ENCODE measurements around the gene NBDY.

NBDY gene

GRCh38 chrX:56785442-56785841 is 56.4 kb downstream of the NBDY start:
- DNase-seq (ENCODE audit: low spot score): no peak

DNA sequence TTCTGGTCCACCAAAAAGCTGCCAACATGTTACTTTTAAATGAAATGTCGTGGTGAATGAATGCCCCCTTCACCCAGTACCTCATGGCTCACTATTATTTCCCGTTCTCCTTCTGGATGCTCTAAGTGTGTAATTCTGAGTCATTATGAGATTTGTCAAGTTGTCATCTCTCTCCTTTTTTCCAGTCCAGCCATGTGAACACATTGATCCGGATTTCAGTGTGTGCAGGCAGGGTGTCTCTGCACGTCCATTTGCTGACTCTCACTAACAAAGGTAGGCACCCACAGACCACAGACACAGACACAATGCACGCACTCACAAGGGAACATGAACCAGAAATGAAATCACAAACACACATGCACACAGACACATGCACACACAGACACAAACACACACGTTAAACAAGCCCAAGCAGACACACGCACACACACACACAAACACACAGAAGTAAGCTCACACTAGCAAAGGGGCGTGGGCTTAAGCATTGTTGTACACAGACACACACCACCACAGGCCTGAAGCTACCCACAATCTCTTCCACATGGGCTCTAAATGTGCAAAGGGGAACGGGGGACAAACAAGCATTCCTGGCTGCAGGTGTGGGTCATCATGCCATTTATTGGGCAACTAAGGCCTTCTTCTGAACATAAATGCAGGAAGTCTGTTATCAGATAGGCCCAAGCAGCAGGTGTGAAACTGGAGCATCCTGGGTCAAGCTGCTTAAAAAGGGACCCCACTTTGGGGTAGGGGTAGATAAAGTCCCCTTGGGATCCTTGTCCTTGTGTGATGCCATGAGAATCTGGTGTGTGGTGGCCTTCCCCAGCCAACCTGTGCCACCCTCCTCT is 58.1 kb downstream of the NBDY start:
- no peak for DNase-seq (ENCODE audit: low spot score)

GRCh38 chrX:56787734-56788152 is 58.7 kb downstream of the NBDY start:
- DNase-seq (ENCODE audit: low spot score): no peak

DNA sequence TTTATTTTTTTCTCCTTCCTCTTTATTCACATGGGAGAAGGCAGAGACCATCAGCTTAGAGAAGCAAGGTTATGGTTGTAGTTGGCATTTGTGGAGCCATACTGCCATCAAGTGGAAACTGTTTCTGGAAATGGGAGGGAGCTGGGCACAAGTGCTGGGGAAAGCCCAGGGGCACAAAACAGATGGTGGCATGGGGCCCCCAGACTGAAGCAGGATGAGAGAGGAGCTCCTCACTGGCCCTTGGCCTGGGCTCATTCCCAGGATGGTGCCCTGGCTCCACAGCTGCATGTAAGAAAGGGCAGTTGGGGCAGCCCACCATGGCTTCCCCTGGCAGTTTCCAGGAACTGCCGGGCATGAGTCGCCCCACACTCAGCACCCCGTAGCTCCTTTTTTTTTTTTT is 59.2 kb downstream of the NBDY start:
- no peak for DNase-seq (ENCODE audit: low spot score)

DNA sequence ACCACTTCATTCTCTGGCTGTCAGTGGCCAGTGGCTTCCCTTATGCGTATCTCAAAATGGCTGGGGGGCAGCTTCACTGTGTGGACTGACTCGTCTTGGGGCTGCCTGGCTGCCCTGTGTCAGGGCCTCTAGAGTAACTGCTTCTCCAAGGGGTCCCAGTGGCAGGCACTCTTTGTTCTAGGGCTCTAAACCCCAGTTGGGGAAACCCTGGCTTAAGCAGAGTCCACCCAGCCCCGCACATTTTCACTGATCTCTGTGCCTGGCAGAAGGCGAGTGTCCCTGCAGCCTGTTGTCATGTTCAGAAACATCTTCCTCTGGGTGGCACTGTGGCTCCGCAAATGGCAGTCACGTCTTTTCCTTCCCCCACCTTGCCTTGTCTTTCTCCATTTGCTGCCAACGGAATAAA is 59.7 kb downstream of the NBDY start:
- DNase-seq (ENCODE audit: low spot score): no peak

DNA sequence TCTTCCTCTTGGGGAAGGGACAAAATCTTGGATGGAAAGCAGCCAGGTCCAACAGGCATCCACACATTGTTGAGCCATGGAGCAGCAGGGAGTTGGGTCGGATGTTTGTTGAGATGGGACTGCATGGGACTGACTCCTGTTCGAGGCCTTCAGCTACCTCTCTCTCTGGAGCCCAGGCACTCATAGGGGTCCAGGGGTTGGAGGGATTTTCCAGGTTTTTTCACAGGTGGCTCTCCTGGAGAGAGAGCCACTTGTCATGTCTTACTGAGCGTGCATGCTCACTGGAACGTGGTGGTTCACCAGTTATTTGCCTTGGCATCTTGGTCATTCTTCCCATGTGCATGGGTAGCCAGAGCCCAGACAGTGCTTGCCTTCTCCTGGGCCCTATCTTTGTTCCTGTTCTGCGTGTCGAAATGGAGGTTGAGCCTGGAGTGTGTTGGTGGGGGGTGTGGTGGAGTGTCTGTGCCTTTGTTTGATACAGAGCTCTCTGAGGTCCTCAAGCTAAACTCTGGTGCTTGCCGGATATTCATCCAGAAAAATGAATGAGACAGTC is 60.6 kb downstream of the NBDY start:
- no peak for DNase-seq (ENCODE audit: low spot score)

- no peak for DNase-seq (ENCODE audit: low spot score)
Observed at GRCh38 chrX:56790778-56791177, 61.7 kb downstream of the NBDY start.

GRCh38 chrX:56791456-56791855 is 62.4 kb downstream of the NBDY start:
- no peak for DNase-seq (ENCODE audit: low spot score)

- DNase-seq (ENCODE audit: low spot score): no peak
Observed at GRCh38 chrX:56792270-56793111, 63.4 kb downstream of the NBDY start.

GRCh38 chrX:56793112-56793430 is 64.0 kb downstream of the NBDY start:
- DNase-seq (ENCODE audit: low spot score): peak; percentile 19

- no peak for DNase-seq (ENCODE audit: low spot score)
Observed at GRCh38 chrX:56793521-56794320, 64.7 kb downstream of the NBDY start.

DNA sequence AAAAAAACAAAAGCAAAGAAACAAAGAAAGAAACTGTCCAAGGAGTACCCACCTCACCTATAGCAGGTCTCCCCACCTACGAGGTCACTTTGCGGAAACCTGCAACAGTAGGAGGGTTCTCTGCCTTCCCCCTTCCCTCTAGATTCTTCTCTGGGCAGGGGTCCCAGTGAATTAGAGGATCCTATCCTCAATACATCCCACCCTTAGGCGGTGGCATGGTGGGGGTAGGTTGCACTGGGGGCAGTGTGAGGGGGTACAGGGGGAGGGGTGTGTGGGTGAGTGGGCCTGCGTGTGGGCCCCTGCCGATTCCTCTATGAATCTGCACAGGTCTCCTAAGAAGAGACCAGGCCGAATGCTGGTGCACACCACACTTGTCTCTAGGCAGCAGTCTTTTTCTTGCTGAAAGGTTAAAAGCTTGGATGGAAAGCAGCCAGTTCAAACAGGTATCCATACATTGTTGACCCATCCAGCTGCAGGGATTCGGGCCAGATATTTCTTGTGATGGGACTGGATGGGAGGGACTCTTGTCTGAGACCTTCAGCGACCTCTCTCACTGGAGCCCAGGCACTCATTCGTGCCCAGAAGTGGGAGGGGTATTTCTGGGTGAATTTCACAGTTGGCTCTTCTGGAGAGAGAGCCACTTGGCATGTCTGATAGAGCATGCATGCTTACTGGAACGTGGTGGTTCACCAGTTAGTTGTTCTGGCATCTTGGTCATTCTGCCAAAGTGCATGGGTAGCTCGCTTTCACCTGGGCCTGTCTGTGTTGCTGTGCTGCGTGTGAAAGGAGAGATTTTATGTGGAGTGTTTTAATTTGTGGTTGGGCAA is 65.6 kb downstream of the NBDY start:
- DNase-seq (ENCODE audit: low spot score): no peak

- no peak for DNase-seq (ENCODE audit: low spot score)
Observed at GRCh38 chrX:56795309-56795868, 66.3 kb downstream of the NBDY start.

- DNase-seq (ENCODE audit: low spot score): no peak
Observed at GRCh38 chrX:56796641-56797395, 67.8 kb downstream of the NBDY start.

GRCh38 chrX:56797574-56798338 is 68.7 kb downstream of the NBDY start:
- DNase-seq (ENCODE audit: low spot score): no peak

DNA sequence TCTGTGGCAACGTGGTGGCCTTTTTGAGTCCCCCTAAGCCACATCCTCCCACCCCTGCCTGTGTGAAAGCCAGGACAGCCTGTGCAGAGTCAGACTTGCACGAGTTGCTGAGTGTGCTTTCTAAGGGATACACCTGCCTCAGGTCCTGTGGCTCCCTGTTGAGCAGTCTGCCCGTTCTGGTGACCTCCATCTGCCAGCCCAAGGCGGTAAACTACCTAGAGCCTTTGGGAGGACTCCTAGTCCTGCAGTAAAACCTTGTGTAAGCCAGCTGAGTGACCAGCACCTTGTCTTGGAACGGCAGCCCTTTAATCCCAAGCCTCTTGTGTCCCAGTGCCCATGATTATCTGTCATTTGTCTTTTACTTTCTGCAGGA is 69.3 kb downstream of the NBDY start:
- DNase-seq (ENCODE audit: low spot score): peak; percentile 23

- peak; percentile 28 for DNase-seq (ENCODE audit: low spot score)
Observed at GRCh38 chrX:56798866-56799758, 70.1 kb downstream of the NBDY start.

DNA sequence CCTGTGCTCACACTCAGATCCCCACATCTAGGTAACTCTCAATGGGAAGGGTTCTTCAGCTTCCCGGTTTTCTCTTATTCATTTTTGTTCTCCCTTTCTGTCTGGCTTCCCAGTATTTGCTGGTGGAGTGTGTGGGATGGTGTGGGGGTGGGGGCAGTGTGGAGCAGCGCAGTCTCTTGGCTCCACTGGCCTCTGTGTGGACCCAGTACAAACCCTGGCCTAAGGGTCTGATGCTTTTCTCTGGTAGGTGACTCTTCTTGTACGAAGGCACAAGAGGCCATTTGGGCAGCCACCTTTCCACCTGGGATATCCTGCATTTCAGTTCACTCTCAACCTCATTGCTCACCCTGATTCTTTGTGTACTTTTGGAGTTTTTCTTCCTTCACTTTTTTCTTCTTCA is 71.3 kb downstream of the NBDY start:
- DNase-seq (ENCODE audit: low spot score): no peak
